ENCODE results near the gene RIN3.

DNA sequence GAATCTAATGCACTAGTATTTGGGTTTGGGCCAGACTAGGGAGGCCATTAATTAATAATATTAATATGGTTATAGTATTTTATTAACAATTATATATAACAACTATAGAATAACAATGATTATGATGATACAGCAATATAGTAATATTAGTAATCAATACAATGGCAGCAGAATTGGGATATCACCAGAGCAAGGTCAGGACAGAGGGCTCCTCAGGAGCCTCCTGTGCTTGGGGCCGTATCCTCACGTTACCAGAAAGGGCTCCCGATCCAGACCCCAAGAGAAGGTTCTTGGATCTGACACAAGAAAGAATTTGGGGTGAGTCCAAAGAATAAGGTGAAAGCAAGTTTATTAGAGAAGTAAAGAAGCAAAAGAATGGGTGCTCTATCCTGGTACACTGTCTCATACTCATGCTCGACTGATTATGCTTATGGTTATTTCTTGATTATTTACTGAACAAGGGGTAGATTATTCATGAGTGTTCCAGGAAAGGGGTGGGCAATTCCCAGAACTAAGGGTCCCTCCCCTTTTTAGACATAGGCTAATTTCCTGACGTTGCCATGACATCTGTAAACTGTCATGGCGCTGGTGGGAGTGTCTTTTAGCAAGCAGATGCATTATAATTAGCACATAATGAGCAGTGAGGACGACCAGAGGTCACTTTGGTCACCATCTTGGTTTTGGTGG is 61.6 kb downstream of the RIN3 start:
- TF ChIP-seq EZH2 (IDR thresholded peaks at IDR 0.05) = no peak
- TF ChIP-seq, protein P1, sequence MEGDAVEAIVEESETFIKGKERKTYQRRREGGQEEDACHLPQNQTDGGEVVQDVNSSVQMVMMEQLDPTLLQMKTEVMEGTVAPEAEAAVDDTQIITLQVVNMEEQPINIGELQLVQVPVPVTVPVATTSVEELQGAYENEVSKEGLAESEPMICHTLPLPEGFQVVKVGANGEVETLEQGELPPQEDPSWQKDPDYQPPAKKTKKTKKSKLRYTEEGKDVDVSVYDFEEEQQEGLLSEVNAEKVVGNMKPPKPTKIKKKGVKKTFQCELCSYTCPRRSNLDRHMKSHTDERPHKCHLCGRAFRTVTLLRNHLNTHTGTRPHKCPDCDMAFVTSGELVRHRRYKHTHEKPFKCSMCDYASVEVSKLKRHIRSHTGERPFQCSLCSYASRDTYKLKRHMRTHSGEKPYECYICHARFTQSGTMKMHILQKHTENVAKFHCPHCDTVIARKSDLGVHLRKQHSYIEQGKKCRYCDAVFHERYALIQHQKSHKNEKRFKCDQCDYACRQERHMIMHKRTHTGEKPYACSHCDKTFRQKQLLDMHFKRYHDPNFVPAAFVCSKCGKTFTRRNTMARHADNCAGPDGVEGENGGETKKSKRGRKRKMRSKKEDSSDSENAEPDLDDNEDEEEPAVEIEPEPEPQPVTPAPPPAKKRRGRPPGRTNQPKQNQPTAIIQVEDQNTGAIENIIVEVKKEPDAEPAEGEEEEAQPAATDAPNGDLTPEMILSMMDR (IDR thresholded peaks at IDR 0.05) = no peak

Measured in neural progenitor cell (in vitro differentiated cells).